Gastrocnemius medialis (tissue), 4 donors: Measurements from ENCODE around the gene BCAP31.

Experiments used
- POLR2A ChIP-seq, 2 donors: fragments of 450-650 bp; IDR thresholded peaks; one replicate each; pipeline ENCODE4 v1.6.1; 2017; ENCODE audit warnings: antibody characterized with exemption in 2 of 2, mild to moderate bottlenecking in 2 of 2, moderate library complexity in 2 of 2
- TF ChIP-seq, protein P1 (sequence below), 5 experiments: fragments of 450-650 bp in 3 of 5; fragments of 200-600 bp in 2 of 5; sonication (generic) in 2 of 5; IDR thresholded peaks in 4 of 5; conservative IDR thresholded peaks in 1 of 5; 1 replicate in 4 of 5; 2 replicates in 1 of 5; pipeline ENCODE4 v1.5.1; 2016 to 2019; ENCODE audit warnings: antibody characterized with exemption in 5 of 5, mild to moderate bottlenecking in 3 of 5, moderate library complexity in 3 of 5

DNA sequence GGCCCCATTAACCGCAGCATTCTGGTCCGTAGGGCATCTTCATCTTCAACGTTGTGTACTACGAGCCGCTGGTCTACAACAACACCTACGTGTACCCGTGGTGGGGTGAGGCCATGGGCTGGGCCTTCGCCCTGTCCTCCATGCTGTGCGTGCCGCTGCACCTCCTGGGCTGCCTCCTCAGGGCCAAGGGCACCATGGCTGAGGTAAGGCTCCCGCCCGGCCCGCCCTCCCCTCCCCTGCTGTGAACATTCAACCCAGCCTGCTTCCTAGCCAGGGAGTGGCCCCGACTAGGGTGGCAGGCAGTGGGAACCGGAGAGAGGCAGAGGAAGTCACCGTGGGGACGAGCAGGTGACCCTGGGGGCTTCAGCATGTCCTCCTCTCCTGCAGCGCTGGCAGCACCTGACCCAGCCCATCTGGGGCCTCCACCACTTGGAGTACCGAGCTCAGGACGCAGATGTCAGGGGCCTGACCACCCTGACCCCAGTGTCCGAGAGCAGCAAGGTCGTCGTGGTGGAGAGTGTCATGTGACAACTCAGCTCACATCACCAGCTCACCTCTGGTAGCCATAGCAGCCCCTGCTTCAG, 29.4 kb downstream of the BCAP31 start:
- TF ChIP-seq, protein P1, sequence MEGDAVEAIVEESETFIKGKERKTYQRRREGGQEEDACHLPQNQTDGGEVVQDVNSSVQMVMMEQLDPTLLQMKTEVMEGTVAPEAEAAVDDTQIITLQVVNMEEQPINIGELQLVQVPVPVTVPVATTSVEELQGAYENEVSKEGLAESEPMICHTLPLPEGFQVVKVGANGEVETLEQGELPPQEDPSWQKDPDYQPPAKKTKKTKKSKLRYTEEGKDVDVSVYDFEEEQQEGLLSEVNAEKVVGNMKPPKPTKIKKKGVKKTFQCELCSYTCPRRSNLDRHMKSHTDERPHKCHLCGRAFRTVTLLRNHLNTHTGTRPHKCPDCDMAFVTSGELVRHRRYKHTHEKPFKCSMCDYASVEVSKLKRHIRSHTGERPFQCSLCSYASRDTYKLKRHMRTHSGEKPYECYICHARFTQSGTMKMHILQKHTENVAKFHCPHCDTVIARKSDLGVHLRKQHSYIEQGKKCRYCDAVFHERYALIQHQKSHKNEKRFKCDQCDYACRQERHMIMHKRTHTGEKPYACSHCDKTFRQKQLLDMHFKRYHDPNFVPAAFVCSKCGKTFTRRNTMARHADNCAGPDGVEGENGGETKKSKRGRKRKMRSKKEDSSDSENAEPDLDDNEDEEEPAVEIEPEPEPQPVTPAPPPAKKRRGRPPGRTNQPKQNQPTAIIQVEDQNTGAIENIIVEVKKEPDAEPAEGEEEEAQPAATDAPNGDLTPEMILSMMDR (IDR thresholded peaks at IDR 0.05 in 4 of 5, conservative IDR thresholded peaks at IDR 0.05 in 1 of 5) = no peak
- TF ChIP-seq POLR2A (IDR thresholded peaks at IDR 0.05) = no peak
